ENCODE results near the gene GUCY2D.
A peak's percentile ranks its signal among the peaks of the same experiment; 100 is the strongest.

GUCY2D gene

GRCh38 chr17:7956228-7956965 is 46.0 kb upstream of the GUCY2D start:
- peak; percentile 96 for ATAC-seq
- TF ChIP-seq TCF4 (CRISPR knock-in tag; IDR thresholded peaks at IDR 0.05; ENCODE audit: borderline replicate concordance) (0 out of 2 replicates have a peak, but pooled peaks have one; percentile 31), PPARA (CRISPR knock-in tag; IDR thresholded peaks at IDR 0.05; ENCODE audit: borderline replicate concordance) (no peak)

- no peak for TF ChIP-seq ZC3H10 (CRISPR knock-in tag; IDR thresholded peaks at IDR 0.05)
- no peak for TF ChIP-seq ZFP3 (CRISPR knock-in tag; IDR thresholded peaks at IDR 0.05)
- TF ChIP-seq TOX (CRISPR knock-in tag; IDR thresholded peaks at IDR 0.05; ENCODE audit: borderline replicate concordance), result no peak
- no peak for TF ChIP-seq CREB5 (CRISPR knock-in tag; IDR thresholded peaks at IDR 0.05; ENCODE audit: low read depth)
- no peak for TF ChIP-seq ZNF70 (CRISPR knock-in tag; IDR thresholded peaks at IDR 0.05)
- TF ChIP-seq PATZ1 (CRISPR knock-in tag; IDR thresholded peaks at IDR 0.05; ENCODE audit: borderline replicate concordance), result no peak
- no peak for TF ChIP-seq ARNTL (CRISPR knock-in tag; IDR thresholded peaks at IDR 0.05; ENCODE audit: borderline replicate concordance, low read depth)
- ATAC-seq, result no peak
These were observed 42.7 kb upstream of the GUCY2D start for GRCh38 chr17:7959503-7960253.

GRCh38 chr17:7961421-7961820 is 41.0 kb upstream of the GUCY2D start:
- TF ChIP-seq CREB5 (CRISPR knock-in tag; IDR thresholded peaks at IDR 0.05; ENCODE audit: low read depth), result no peak
- TF ChIP-seq RARB (CRISPR knock-in tag; IDR thresholded peaks at IDR 0.05), result no peak
- no peak for ATAC-seq

GRCh38 chr17:7967751-7968150 is 34.7 kb upstream of the GUCY2D start:
- no peak for TF ChIP-seq ZNF8 (CRISPR knock-in tag; IDR thresholded peaks at IDR 0.05)
- no peak for TF ChIP-seq GLIS3 (CRISPR knock-in tag; IDR thresholded peaks at IDR 0.05)
- TF ChIP-seq OSR1 (CRISPR knock-in tag; IDR thresholded peaks at IDR 0.05), result no peak
- no peak for TF ChIP-seq CREB5 (CRISPR knock-in tag; IDR thresholded peaks at IDR 0.05; ENCODE audit: low read depth)
- no peak for TF ChIP-seq CSDC2 (CRISPR knock-in tag; IDR thresholded peaks at IDR 0.05)
- TF ChIP-seq POU6F1 (CRISPR knock-in tag; IDR thresholded peaks at IDR 0.05; ENCODE audit: borderline replicate concordance, low read depth), result no peak
- TF ChIP-seq ZC3H10 (CRISPR knock-in tag; IDR thresholded peaks at IDR 0.05), result no peak
- TF ChIP-seq ZNF565 (CRISPR knock-in tag; conservative IDR thresholded peaks at IDR 0.05; ENCODE audit: low read depth), result no peak
- TF ChIP-seq PPARA (CRISPR knock-in tag; IDR thresholded peaks at IDR 0.05; ENCODE audit: borderline replicate concordance), result no peak
- no peak for ATAC-seq

- TF ChIP-seq ZNF70 (CRISPR knock-in tag; IDR thresholded peaks at IDR 0.05) (no peak), CSRNP3 (CRISPR knock-in tag; IDR thresholded peaks at IDR 0.05) (no peak)
- no peak for ATAC-seq
These were observed 33.0 kb upstream of the GUCY2D start for GRCh38 chr17:7969433-7969832.
